Stomach (tissue), 4 donors: ENCODE results near the gene CFAP100.

ENCODE experiments used
- POLR2A ChIP-seq, 4 donors: fragments of 450-650 bp; IDR thresholded peaks; one replicate each; pipeline ENCODE4 v1.6.1; 2016; ENCODE audit warnings: antibody characterized with exemption in 4 of 4, control low read depth in 2 of 4, mild to moderate bottlenecking in 1 of 4, moderate library complexity in 1 of 4
- TF ChIP-seq, protein P1 (sequence below), 7 experiments: fragments of 450-650 bp in 4 of 7; fragments of 200-600 bp in 3 of 7; sonication (generic) in 3 of 7; IDR thresholded peaks; one replicate each; pipeline ENCODE4 v1.5.1; 2016 to 2019; ENCODE audit warnings: antibody characterized with exemption in 7 of 7, control low read depth in 2 of 7, mild to moderate bottlenecking in 1 of 7

DNA sequence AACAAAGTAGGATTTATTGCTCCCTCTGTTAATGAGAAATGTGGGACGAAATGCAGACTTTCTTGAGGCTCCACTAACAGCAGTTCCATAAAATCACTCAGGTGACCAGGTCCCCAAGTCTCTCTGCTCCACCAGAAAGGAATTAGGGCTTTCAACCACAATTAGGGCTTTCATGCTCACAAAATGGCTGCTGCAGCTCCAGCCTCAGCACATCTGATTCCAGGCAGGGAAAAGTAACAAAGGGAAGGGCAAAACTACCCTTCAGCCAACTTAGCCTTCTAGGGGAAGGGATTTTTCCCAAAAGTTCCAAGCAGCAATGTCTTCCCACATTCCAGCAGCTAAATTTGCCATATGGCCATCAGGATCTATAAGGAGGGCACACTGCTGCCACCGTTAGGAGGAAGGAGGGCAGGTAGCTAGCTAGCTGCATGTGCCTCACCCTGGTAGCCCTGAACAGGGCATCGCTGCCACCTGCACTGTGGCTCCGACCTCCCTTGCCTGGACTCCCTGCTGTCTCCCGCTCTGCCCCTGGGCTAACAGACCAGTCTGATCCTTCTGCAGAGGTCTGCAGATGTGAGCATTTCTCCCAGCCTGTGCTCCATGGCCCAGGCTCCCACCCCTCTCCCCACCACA is 12.8 kb downstream of the CFAP100 start:
- no peak for TF ChIP-seq POLR2A (IDR thresholded peaks at IDR 0.05)
- TF ChIP-seq, protein P1, sequence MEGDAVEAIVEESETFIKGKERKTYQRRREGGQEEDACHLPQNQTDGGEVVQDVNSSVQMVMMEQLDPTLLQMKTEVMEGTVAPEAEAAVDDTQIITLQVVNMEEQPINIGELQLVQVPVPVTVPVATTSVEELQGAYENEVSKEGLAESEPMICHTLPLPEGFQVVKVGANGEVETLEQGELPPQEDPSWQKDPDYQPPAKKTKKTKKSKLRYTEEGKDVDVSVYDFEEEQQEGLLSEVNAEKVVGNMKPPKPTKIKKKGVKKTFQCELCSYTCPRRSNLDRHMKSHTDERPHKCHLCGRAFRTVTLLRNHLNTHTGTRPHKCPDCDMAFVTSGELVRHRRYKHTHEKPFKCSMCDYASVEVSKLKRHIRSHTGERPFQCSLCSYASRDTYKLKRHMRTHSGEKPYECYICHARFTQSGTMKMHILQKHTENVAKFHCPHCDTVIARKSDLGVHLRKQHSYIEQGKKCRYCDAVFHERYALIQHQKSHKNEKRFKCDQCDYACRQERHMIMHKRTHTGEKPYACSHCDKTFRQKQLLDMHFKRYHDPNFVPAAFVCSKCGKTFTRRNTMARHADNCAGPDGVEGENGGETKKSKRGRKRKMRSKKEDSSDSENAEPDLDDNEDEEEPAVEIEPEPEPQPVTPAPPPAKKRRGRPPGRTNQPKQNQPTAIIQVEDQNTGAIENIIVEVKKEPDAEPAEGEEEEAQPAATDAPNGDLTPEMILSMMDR (IDR thresholded peaks at IDR 0.05) = no peak
